Breast epithelium (tissue), 3 donors: ENCODE measurements around the gene KAT2B.

ENCODE experiments used
- POLR2A ChIP-seq: fragments of 450-650 bp; IDR thresholded peaks from one replicate; pipeline ENCODE4 v1.6.1; 2016; ENCODE audit warnings: antibody characterized with exemption, mild to moderate bottlenecking, moderate library complexity
- POLR2AphosphoS5 ChIP-seq, 3 donors: sonication (generic); formaldehyde crosslinking; IDR thresholded peaks; one replicate each; pipeline ENCODE4 v1.6.1; 2017; ENCODE audit warnings: antibody characterized with exemption in 3 of 3

DNA sequence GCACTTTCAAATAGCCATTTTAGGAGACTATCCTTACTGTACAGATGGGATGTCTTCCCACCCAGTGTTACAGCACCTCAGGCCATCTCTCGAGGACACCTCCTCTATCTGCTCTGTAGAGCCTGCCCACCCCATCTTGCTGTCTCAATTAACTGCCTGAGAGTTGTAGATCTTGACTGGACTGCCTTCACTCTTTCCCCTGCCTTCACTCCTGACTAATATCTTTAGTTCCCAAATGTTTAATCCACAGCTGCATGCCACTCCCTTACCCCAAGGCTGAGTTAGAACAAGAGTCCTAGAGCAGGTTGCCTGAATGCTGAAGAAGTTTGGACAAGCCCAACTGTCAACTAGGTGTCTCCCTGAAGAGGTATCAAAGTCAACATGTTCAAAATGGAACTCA, 26.9 kb upstream of the KAT2B start:
- TF ChIP-seq POLR2AphosphoS5 (IDR thresholded peaks at IDR 0.05) = no peak
- TF ChIP-seq POLR2A = no peak
